GM12865 (cell line): ENCODE measurements around the gene MYO1C.
"Not testable (repeated sequence)": the region's sequence is repeated elsewhere in the genome, so short reads cannot be mapped to it uniquely, and the experiment has no call there.

Experiments used
- DNase-seq: peaks from one replicate; pipeline ENCODE4 v3.0.0; 2010; ENCODE audit warnings: low read depth
- H3K4me3 ChIP-seq: 2 replicates; pipeline ENCODE4 v1.5.1; 2011; ENCODE audit warnings: mild to moderate bottlenecking, low read depth, low read length, control low read depth
- CTCF ChIP-seq: IDR thresholded peaks from 2 replicates; pipeline ENCODE4 v1.5.1; 2011; ENCODE audit warnings: low read length, control low read depth, low read depth, inconsistent platforms; ENCODE audit not compliant: insufficient read depth; ENCODE audit errors: missing control alignments

Gene MYO1C

GRCh38 chr17:1460233-1460632 lies 32.3 kb downstream of the MYO1C start:
- no peak for TF ChIP-seq CTCF

DNA sequence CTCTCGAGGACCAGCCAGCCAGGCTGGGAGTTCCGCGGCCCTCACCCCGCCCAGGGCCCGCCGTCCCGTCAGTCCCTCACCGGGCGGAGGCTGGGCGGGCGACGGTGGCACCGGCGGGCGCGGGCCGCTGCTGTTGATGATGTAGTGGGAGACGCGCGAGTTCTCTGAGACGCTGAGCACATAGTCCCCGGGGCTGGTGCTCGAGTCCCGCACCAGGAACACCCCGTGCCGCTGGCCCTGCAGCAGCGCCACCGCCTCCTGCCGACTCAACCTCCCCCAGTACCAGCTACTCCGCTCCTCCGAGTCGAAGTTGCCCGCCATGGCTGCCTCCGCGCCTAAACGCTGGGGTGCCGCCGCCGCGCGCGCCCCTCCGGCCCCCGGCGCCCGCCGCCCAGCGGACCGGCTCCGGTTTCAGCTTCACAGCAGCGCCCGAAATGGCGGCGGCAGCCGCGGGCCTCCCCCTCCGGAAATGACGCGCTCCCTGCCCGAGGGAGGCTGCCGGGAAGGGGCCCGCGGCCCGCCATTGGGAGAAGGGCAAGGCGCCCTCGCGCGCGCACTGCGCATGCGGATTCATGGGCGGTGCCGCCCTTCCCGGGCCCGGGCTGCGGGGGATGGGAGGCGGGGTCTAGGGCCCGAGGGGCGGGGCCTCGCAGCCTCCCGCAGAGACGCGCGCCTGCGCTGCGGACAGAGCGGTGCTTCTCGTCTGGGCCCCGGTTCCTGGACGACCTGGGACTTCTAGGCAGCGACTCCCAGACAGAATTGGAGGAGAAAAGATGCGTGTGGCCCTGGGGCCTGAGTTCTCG lies 36.5 kb downstream of the MYO1C start, which contains the start of gene CRK:
TSS of gene CRK (minus strand) at position 436 of the 803 bp plus-strand sequence. CDS start at position 321, 115 bp downstream.
- DNase-seq = peak; percentile 97
- peak; percentile 3 for TF ChIP-seq CTCF

More at GRCh38 chr17:1460233-1460632, 32.3 kb downstream of the MYO1C start:
- no peak for DNase-seq
- no peak overlapping the region for H3K4me3 ChIP-seq

GRCh38 chr17:1455291-1455796 lies 37.1 kb downstream of the MYO1C start:
- peak; percentile 62 for TF ChIP-seq CTCF
- peak overlapping the region; percentile 64 for H3K4me3 ChIP-seq
- DNase-seq = peak; percentile 70

More for the DNA sequence above, 36.5 kb downstream of the MYO1C start, which contains the start of gene CRK:
- H3K4me3 ChIP-seq = peak within 1 kb of the TSS; percentile 76

GRCh38 chr17:1454541-1454940 lies 37.9 kb downstream of the MYO1C start:
- no peak for DNase-seq
- TF ChIP-seq CTCF = no peak
- peak overlapping the region; percentile 64 for H3K4me3 ChIP-seq

GRCh38 chr17:1453694-1454093 lies 38.8 kb downstream of the MYO1C start:
- not testable (repeated sequence) for DNase-seq, H3K4me3 ChIP-seq

- H3K4me3 ChIP-seq = no peak overlapping the region
- no peak for DNase-seq
- no peak for TF ChIP-seq CTCF
Observed at GRCh38 chr17:1452836-1453235, 39.6 kb downstream of the MYO1C start.

- not testable (repeated sequence) for DNase-seq, H3K4me3 ChIP-seq
Observed at GRCh38 chr17:1450261-1450660, 42.2 kb downstream of the MYO1C start.
